Measurements from ENCODE around the gene TMEM120B.
"Not testable (repeated sequence)": the region's sequence is repeated elsewhere in the genome, so short reads cannot be mapped to it uniquely, and the experiment has no call there.

TMEM120B gene

DNA sequence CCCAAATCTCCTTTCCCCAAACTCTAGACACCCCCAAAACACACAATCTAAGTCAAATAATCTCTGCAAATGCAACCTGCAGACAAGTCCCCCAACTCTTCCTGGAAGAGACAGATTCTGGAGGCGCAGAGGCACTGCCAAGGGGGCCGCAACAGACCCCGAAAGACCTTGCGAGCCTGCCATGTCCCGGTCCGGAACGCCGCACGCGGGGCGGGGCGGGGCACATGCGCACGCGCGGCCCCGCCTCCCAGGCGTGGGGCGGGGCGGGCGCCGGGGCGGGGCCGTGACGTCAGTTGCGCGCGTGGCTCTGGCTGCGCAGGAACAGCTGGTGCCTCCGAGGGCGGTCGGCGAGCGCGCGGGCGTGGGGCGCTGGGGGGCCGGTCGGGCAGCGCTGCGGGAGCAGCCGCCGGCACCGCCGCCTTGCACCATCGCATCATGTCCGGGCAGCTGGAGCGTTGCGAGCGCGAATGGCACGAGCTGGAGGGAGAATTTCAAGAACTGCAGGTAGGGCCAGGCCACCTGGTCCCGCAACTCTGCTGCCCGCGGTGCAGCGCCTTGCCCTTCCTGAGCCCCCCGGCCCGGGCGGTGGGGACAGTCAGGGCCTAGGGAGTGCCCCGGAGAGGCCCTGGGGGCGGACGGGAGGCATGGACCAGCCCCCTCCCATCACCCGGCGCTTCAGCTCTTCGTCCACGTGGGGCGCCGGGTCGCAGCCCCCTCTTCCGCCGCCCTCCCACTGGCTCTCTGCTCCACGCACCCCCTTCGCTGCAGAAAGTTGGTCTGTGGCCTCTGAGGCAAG lies at the start of gene TMEM120B:
TSS of gene TMEM120B (plus strand) at position 292 of the 796 bp plus-strand sequence. CDS start at position 436, 144 bp downstream.
- DNase-seq = peak; percentile 2 to 89 (median 80)

DNA sequence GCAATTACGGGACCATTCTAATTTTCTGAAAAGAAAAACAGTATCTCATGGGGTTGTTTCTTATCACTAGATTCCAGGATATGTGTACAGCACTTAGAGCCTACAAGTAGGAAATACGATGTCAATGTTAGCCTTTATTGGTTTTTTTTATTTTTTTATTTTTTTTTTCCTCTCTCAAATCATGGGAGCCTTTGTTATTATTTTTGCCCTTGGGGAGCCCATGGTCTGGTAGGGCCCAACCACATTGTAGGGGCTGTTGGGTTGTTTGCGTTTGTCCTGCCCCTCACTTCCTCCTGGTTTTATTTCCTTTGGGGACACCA lies 49.0 kb upstream of the TMEM120B start:
- no peak for DNase-seq

DNA sequence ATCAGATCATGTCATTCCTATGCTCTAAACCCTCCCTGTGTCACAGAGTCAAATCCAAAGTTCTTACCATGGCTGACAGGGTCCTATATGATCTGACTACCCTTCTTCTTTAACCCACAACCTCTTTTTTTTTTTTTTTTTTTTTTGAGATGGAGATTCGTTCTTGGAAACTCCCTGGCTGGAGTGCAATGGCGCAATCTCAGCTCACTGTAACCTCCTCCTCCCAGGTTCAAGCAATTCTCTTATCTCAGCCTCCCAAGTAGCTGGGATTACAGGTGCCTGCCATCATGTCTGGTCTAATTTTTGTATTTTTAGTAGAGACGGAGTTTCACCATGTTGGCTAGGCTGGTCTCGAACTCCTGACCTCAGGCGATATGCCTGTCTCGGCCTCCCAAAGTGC lies 45.7 kb upstream of the TMEM120B start:
- DNase-seq = not testable (repeated sequence)

DNA sequence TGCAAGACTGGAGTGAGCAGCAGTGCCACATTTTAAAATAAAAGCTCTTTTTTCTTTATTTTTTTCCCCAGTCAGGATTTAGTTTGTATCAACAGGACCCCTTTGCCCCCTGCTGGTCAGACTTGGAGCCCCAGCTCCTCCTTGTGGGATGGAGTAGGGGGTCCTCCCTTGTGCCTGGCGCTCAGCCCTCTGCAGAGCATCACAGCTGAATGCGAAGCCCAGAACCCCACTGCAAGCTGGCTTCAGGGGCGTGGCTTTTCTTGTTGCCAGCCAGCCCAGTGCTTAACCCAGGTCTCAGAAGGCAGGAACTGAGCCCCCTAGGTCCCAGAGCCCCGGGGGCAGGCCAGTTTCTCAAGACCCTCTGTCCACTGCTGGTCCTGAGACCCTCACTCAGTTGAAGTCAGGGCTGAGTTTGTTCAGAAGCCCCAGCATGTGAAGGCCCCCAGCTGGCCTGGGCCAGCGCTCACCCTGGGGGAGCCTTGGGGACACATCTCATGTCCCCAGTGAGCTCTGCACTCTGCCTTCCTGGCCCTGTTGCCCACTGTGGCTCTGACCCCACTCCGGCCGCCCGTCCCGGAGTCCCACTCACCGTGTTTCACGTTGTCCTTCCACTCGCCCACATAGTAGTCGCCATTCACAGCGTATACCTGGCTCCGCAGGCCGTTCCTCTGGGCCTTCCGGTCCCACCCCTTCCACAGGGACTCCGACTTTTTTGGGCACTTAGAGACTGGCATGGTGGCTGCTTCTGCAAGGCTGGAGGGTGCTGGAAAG lies 43.6 kb upstream of the TMEM120B start:
- peak in 6 of 58 donors; percentile 2 to 17 (median 4) for DNase-seq

DNA sequence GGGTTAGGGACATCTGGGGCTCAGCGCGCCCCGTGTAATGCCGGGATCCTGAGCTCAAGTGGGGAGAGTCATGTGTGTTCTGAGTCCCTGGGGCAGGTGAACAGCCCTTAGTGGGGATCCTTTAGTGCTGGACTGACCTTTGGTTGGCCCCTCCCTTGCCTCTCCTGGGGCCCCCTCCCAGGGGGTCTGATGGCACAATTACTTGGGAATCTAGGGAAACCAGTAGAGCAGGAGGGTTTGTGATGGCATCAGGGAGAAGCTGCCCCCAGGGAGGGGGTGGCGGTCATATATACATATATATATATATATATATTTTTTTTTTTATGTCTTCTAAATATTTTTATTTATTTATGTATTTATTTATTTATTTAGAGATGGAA lies 43.0 kb upstream of the TMEM120B start, which contains the start of gene MORN3:
TSS of gene MORN3 (minus strand) at position 134 of the 380 bp plus-strand sequence. CDS start 171 bp downstream, outside the sequence.
- DNase-seq = no peak

DNA sequence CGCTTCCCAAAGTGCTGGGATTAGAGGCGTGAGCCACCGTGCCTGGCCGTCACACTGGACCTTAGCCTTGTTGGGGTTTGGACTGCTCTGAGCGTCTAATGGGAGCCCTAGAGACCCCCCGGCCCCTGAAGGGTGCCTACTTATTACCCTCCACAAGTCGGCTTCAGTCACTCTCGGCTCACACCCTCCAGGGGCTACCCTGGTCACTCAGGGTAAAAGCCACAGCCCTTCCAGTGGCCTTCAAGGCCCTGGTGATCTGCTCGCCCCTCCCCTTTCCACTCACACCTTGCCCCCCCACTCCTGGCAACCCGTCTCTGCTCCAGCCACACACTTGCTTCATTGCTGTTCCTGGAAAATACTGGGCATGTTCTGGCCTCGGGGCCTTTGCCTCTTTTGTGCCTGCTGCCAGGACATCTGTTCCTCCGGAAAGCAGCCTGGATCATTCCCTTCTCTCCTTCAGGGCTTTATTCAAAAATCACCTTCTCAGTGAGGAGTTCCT lies 39.5 kb upstream of the TMEM120B start:
- DNase-seq = peak in 3 of 58 donors; percentile 7 to 56 (median 23)

DNA sequence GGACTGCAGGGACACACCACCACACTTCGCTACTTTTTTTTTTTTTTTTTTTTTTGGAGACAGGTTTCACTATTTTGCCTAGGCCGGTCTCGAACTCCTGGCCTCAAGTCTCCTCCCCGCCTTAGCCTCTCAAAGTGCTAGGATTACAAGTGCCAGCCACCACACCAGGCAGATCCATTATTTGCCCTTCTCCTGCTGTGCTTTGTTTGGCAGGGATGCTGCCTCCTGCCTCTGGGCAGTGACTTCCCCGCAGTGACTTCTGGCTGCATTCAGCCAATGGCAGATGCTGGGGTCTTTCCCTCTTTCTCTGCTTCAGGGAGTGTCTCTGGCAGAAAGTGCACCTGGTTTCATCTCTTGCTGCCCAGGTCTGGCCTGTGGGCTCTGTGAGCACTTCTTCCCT lies 36.4 kb upstream of the TMEM120B start:
- no peak for DNase-seq

DNA sequence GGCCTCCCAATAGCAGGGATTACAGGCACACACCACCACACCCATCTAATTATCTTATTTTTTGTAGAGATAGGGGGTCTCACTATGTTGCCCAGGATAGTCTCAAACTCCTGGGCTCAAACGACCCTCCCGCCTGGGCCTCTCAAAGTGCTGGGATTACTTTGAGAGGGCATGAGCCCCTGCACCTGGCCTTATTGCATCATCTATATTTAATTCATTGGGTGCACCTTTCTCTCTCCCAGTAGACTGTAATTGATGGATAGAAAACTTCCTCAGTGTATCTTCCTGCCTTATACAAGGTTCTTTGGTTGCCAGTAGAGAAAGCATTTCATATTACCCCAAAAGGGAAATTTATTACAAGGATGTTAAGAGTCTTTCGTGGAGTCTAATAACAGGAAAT lies 34.2 kb upstream of the TMEM120B start:
- DNase-seq = no peak

DNA sequence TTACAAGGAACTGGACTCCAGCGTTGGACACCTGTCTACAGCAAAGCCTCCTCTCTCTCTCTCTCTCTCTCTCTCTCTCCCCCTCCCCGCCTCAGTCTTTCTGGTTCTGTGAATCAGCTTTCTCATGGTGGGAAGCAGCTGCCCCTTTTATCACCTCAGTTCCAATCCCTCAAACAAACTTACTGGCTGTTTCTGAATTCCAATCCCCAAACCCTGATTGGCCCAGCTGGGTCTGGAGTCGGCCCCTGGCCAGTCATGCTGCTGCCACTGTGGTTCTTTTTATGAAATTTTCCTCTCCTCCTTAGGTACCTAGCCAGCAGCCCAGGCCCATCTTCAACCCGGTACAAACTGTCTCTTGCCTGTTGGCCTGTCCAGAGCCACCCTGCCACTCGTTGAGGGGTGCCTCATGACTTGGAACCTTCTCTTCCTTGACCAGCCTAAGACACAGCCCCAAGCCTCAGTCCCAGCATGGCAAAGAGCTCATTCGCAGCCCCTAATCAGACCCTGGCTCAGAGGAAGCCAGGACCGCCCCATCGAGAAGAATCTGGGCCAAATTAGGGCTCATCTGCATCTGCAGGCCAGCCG lies 33.7 kb upstream of the TMEM120B start:
- DNase-seq = no peak

DNA sequence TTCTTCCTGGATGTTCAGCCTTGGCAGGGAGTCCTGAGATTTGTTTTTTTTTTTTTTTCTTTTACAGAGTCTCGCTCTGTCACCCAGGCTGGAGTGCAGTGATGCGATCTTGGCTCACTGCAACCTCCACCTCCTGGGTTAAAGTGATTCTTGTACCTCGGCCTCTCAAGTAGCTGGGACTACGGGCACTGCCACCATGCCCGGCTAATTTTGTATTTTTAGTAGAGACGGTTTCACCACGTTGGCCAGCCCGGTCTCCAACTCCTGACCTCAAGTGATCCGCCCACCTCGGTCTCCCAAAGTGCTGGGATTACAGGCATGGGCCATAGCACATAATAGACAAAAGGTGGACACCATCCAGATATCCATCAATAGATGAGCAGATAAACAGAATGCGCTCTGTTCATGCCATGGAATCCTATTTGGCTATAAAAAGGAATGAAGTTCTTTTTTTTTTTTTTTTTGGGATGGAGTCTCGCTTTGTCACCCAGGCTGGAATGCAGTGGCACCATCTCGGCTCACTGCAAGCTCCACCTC lies 32.8 kb upstream of the TMEM120B start:
- DNase-seq = peak in 4 of 58 donors; percentile 8 to 34 (median 20)

DNA sequence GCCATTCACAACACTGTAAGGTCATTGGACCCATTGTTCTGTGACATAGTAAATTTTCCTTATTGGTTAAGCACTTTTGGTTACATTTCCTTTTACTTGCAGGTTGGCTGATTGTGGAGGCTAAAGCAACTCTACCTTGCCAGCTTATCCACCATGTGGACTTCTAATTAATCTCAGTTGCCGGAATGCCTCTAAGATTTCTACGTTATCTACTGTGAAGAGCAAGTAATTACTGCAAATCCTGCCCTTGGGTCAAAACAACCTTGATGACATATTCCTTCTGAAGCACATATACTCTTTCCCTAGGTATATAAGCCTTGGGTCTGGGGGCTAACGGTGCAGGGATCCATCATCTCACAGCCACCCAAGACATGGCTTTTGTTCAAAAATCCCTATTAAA lies 23.6 kb upstream of the TMEM120B start:
- DNase-seq = no peak

DNA sequence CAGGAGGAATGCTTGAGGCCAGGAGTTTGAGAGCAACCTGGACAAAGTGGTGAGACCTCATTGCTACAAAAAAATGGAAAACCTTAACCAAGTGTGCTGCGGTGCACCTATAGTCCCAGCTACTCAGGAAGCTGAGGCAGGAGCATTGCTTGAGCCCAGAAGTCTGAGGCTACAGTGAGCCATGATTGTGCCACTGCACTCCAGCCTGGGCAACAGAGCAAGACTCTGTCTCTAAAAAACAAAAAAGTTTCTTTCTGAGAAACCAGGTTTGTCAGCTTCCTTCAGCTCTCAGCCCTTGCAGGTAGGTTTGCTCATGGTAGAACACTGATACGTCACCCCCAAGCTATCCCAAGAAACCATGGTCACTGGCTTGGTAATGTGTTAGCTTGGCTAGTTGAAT lies 23.1 kb upstream of the TMEM120B start:
- DNase-seq = no peak

DNA sequence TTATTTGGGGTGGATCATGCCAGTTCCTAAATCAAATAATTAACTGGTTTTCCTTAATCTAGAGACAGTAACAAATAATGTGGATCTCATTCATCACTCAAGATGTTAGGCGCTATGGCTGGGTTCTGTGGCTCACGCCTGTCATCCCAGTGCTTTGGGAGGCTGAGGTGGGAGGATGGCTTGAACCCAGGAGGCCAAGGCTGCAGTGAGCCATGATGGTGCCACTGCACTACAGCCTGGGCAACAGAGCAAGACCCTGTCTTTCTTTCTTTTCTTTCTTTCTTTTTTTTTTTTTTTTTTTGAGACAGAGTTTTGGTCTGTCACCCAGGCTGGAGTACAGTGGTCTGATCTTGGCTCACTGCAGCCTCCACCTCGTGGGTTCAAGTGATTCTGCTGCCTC lies 19.8 kb upstream of the TMEM120B start:
- not testable (repeated sequence) for DNase-seq

DNA sequence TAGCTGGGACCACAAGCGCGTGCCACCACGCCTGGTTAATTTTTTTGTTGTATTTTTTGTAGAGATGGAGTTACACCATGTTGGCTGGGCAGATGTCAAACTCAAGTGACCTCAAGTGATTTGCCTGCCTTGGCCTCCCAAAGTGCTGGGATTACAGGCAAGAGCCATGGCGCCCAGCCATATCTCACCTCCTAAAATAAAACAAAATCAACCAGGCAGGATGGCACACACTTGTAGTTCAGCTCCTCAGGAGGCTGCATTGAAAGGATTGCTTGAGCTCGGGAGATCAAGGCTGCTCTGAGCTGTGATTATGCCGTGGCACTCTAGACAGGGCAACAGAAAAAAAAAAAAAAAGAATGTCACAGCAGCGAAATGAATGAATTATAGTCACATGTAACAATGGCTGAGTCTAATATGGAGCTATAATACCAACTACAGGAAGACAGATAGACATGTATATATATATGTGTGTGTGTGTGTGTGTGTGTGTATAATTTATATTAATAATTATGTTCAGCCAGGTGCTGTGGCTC lies 19.3 kb upstream of the TMEM120B start:
- DNase-seq = no peak

DNA sequence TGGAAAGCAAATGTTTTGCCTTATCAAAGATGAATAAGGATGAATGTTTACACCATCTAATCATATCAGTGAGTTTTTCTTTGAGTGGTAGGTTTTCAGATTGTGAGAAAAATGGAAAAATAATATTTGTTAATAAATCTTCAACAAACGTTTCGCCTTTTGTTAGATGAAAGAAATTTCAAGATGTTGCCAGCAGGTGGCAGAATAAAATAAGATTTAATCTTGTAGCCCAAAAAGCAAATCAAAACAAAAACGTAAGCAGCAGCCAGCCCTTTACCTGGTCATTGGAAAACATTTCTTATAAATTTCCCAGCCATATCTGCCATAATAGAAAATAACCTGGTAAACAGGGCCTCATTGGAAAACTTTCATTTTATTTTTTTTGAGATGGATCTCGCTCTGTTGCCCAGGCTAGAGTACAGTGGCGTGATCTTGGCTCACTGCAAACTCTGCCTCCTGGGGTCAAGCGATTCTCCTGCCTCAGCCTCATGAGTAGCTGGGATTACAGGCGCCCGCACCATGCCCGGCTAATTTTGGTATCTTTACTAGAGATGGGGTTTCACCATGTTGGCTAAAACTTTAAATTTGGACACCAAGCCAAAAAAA lies 15.4 kb upstream of the TMEM120B start:
- peak in 2 of 58 donors; percentile 19 to 27 for DNase-seq

DNA sequence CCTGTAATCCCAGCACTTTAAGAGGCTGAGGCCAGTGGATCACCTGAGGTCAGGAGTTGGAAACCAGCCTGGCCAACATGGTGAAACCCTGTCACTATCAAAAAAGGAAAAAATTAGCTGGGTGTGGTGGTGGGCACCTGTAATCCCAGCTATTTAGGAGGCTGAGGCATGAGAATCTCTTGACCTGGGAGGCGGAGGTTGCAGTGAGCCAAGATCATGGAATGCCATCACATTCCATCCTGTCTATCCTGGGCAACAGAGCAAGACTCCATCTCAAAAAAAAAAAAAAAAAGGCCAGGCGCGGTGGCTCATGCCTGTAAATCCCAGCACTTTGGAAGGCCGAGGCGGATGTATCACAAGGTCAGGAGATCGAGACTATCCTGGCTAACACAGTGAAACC lies 14.7 kb upstream of the TMEM120B start:
- DNase-seq = not testable (repeated sequence)

DNA sequence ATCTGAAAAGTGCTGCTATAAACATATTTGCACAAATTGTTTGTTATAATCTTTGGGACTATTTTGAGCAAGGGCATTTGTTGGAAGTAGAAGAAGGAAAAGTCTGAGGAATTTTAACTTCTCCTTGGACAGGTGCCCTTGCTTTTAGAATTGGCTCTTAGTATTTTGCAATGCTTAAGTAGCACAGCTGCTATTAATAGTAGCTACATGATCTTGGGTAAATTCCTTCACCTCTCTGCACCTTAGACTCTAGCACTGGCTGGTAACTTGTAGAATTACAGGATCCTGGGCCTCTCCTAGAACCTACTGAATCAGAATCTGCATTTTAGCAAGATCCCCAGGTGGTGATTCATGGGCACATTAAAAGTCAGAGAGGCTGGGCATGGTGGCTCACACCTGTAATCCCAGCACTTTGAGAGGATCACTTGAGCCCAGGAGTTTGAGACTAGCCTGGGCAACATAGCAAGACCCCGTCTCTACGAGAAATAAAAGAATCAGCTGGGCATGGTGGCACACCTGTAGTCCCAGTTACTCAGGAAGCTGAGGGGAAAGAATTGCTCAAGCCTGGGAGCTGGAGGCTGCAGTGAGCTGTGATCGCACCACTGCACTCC lies 10.8 kb upstream of the TMEM120B start:
- DNase-seq = no peak

DNA sequence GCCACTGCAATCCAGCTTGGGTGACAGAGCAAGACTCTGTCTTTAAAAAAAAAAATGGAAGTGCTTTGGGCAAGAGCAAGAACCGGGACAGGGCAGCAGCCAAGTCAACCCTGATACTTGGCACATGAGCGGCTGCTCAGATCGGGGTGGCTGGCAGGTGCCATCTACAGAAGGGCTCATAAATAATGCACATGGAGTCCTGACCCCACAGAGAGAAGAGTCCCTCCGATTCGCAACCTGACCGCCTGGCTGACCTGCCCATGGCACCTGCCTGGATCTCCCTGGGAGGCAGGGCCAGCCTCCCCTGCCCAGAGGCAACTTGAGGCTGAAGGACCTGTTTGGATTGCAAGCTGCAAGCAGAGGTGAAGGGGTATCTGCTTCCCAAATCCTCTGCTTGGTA lies 9.6 kb upstream of the TMEM120B start:
- DNase-seq = no peak

DNA sequence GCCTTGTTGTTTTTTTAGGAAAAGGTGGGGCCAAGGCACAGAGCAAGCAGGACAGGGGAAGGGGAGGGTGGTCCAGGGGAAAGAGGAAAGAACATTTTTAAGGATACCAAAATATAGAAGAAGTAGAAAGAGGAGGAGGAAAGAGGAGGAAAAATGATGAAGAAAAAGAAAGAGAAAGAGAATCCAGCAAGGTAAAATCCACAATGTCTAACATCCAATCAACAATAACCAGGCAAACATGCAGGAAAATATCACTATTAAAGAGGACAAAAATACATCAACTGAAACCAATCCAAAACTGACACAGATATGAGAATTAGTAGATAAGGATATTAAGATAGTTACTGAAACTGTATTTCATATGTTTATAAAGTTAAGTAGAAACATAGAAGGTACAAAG lies 7.0 kb upstream of the TMEM120B start:
- DNase-seq = no peak

DNA sequence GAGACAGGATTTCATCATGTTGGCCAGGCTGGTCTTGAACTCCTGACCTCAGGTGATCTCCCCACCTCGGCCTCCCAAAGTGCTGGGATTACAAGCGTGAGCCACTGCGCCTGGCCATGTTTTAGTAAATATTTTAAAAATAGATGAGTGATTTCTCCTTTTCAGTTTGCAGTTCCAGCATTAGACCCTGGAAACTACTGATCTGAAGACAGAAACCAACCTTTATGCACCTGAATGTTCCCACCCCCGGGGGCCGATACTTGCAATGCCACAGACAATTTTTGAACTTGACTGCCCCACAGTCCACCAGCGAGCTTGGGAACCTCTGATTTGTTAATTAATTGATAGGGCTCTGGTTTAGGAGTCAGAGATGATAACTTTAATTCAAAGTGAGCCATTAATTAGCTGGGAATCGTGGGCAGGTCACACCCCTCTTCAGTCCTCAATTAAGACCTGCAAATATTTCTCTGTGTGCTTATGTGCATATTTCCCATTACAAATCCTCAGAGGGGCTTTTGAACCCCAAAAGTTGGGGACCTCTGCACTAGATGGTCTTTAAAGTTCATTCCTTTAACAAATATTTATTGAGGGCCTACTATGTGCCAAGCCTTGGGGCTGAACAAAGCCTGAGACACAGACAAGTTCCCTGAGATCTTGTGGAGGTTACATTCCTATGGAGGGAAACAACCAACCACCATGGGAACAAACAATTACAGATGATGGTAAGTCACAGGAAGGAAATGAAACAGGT lies 4.1 kb upstream of the TMEM120B start:
- no peak for DNase-seq

Data from anterior cingulate cortex (tissue), 58 donors.